Measurements from ENCODE around the gene SYNE4. TPM values are rescaled to one million over a fixed set of nuclear protein-coding genes. Genes with fewer than 3 reads are reported as not detected.

The SYNE4 gene
- total RNA-seq, 1 donor from 2014 or later: 1.1 TPM

- H3K9me3 ChIP-seq (ENCODE audit: insufficient read depth, low read depth, low read length): no peaks in the 10 kb centered on the region
- no peaks in the 10 kb centered on the region for H4K20me1 ChIP-seq (ENCODE audit: insufficient read depth, low read length)
- H3K9me3 Mint-ChIP-seq (ENCODE audit: unreplicated experiment): no peaks in the 10 kb centered on the region
- no peak overlapping the region for H2AFZ ChIP-seq (ENCODE audit: low read depth, low read length)
- H3K27me3 ChIP-seq (ENCODE audit: insufficient read depth, low read length): no peaks in the 10 kb centered on the region
- H3K27ac ChIP-seq (ENCODE audit: low read depth, low read length): no peak overlapping the region
- no peak overlapping the region for H3K4me3 ChIP-seq (ENCODE audit: insufficient read depth, low read depth, low read length)
- H3K4me1 Mint-ChIP-seq (ENCODE audit: low read depth, unreplicated experiment): no peaks in the 10 kb centered on the region
- H3K4me2 ChIP-seq (ENCODE audit: low read length): no peak overlapping the region
- no peak overlapping the region for H3K27ac Mint-ChIP-seq (ENCODE audit: unreplicated experiment)
- TF ChIP-seq EZH2 (IDR thresholded peaks at IDR 0.05; ENCODE audit: insufficient read depth, low read length) (no peak), CTCF (IDR thresholded peaks at IDR 0.05; ENCODE audit: insufficient read depth, low read depth, low read length) (no peak)
- no peaks in the 10 kb centered on the region for H3K79me2 ChIP-seq (ENCODE audit: insufficient read depth, low read length)
- no peak for FAIRE-seq
- no peaks in the 10 kb centered on the region for H3K27me3 Mint-ChIP-seq (ENCODE audit: low read depth, unreplicated experiment)
- H3K36me3 ChIP-seq (ENCODE audit: insufficient read depth, low read length): no peaks in the 10 kb centered on the region
- H3K36me3 Mint-ChIP-seq (ENCODE audit: low read depth, unreplicated experiment): peaks cover 9% of the 10 kb centered on the region
- H3K4me3 Mint-ChIP-seq (ENCODE audit: unreplicated experiment): no peak overlapping the region
- H3K9ac ChIP-seq (ENCODE audit: low read length): no peak overlapping the region
- DNase-seq (ENCODE audit: low read depth): no peak
- peaks cover 3% of the 10 kb centered on the region for H3K4me1 ChIP-seq (ENCODE audit: insufficient read depth, low read length)
Observed at GRCh38 chr19:36049080-36049698, 40.6 kb upstream of the SYNE4 start.

GRCh38 chr19:36047835-36048234 lies 39.2 kb upstream of the SYNE4 start:
- H3K9ac ChIP-seq (ENCODE audit: low read length): no peak overlapping the region
- H3K36me3 ChIP-seq (ENCODE audit: insufficient read depth, low read length): no peaks in the 10 kb centered on the region
- H4K20me1 ChIP-seq (ENCODE audit: insufficient read depth, low read length): no peaks in the 10 kb centered on the region
- no peaks in the 10 kb centered on the region for H3K27me3 Mint-ChIP-seq (ENCODE audit: low read depth, unreplicated experiment)
- FAIRE-seq (no peak), DNase-seq (ENCODE audit: low read depth) (no peak)
- no peak overlapping the region for H3K27ac Mint-ChIP-seq (ENCODE audit: unreplicated experiment)
- no peaks in the 10 kb centered on the region for H3K9me3 Mint-ChIP-seq (ENCODE audit: unreplicated experiment)
- H3K36me3 Mint-ChIP-seq (ENCODE audit: low read depth, unreplicated experiment): peaks cover 11% of the 10 kb centered on the region
- H3K27ac ChIP-seq (ENCODE audit: low read depth, low read length): no peak overlapping the region
- no peak for TF ChIP-seq EZH2 (IDR thresholded peaks at IDR 0.05; ENCODE audit: insufficient read depth, low read length)
- no peak for TF ChIP-seq CTCF (IDR thresholded peaks at IDR 0.05; ENCODE audit: insufficient read depth, low read depth, low read length)
- H2AFZ ChIP-seq (ENCODE audit: low read depth, low read length): no peak overlapping the region
- no peaks in the 10 kb centered on the region for H3K27me3 ChIP-seq (ENCODE audit: insufficient read depth, low read length)
- no peak overlapping the region for H3K4me2 ChIP-seq (ENCODE audit: low read length)
- H3K9me3 ChIP-seq (ENCODE audit: insufficient read depth, low read depth, low read length): no peaks in the 10 kb centered on the region
- no peaks in the 10 kb centered on the region for H3K4me1 ChIP-seq (ENCODE audit: insufficient read depth, low read length)
- no peak overlapping the region for H3K4me3 Mint-ChIP-seq (ENCODE audit: unreplicated experiment)
- H3K4me3 ChIP-seq (ENCODE audit: insufficient read depth, low read depth, low read length): no peak overlapping the region
- no peaks in the 10 kb centered on the region for H3K79me2 ChIP-seq (ENCODE audit: insufficient read depth, low read length)
- no peaks in the 10 kb centered on the region for H3K4me1 Mint-ChIP-seq (ENCODE audit: low read depth, unreplicated experiment)

- no peak overlapping the region for H3K4me2 ChIP-seq (ENCODE audit: low read length)
- TF ChIP-seq EZH2 (IDR thresholded peaks at IDR 0.05; ENCODE audit: insufficient read depth, low read length) (no peak), CTCF (IDR thresholded peaks at IDR 0.05; ENCODE audit: insufficient read depth, low read depth, low read length) (no peak)
- H3K27ac ChIP-seq (ENCODE audit: low read depth, low read length): no peak overlapping the region
- no peaks in the 10 kb centered on the region for H3K79me2 ChIP-seq (ENCODE audit: insufficient read depth, low read length)
- DNase-seq (ENCODE audit: low read depth): no peak
- H3K4me1 ChIP-seq (ENCODE audit: insufficient read depth, low read length): peaks cover 3% of the 10 kb centered on the region
- Mint-ChIP-seq H3K27me3 (ENCODE audit: low read depth, unreplicated experiment) (no peaks in the 10 kb centered on the region), H3K9me3 (ENCODE audit: unreplicated experiment) (no peaks in the 10 kb centered on the region), H3K4me3 (ENCODE audit: unreplicated experiment) (no peak overlapping the region), H3K4me1 (ENCODE audit: low read depth, unreplicated experiment) (peaks cover 8% of the 10 kb centered on the region), H3K36me3 (ENCODE audit: low read depth, unreplicated experiment) (peaks cover 11% of the 10 kb centered on the region), H3K27ac (ENCODE audit: unreplicated experiment) (no peak overlapping the region)
- H3K4me3 ChIP-seq (ENCODE audit: insufficient read depth, low read depth, low read length): no peak overlapping the region
- no peaks in the 10 kb centered on the region for H3K27me3 ChIP-seq (ENCODE audit: insufficient read depth, low read length)
- no peaks in the 10 kb centered on the region for H4K20me1 ChIP-seq (ENCODE audit: insufficient read depth, low read length)
- no peak overlapping the region for H3K9ac ChIP-seq (ENCODE audit: low read length)
- H3K36me3 ChIP-seq (ENCODE audit: insufficient read depth, low read length): no peaks in the 10 kb centered on the region
- no peak for FAIRE-seq
- H2AFZ ChIP-seq (ENCODE audit: low read depth, low read length): no peak overlapping the region
- no peaks in the 10 kb centered on the region for H3K9me3 ChIP-seq (ENCODE audit: insufficient read depth, low read depth, low read length)
Observed at GRCh38 chr19:36046443-36047050, 37.9 kb upstream of the SYNE4 start.

Measured in astrocyte (in vitro differentiated cells and primary cell).